GM23338 (cell line): ENCODE data around the gene KCNMB2. TPM values are rescaled to one million over a fixed set of nuclear protein-coding genes. Genes with fewer than 3 reads are reported as not detected.

ENCODE experiments used
- ATAC-seq: fragments of 200-7000 bp; cut with Tn5 transposase; 3 replicates; pipeline ENCODE4 v1.9.1; 2020
- DNase-seq: peaks from one replicate; pipeline ENCODE4 v3.0.0-alpha.2; 2015; ENCODE audit warnings: low spot score
- H2AFZ ChIP-seq: fragments of 200-600 bp; sonication (generic); 2 replicates; pipeline ENCODE4 v1.8.0; 2016; ENCODE audit warnings: antibody characterized with exemption, mild to moderate bottlenecking, moderate library complexity
- H3F3A ChIP-seq: fragments of 200-600 bp; sonication (generic); replicated peaks from 2 replicates; pipeline ENCODE4 v1.8.0; 2017; ENCODE audit warnings: antibody characterized with exemption, mixed run types, low read depth
- H3K27ac ChIP-seq: fragments of 200-600 bp; sonication (generic); 2 replicates; pipeline ENCODE4 v1.6.1; 2016; ENCODE audit warnings: low read depth
- H3K27me3 ChIP-seq: fragments of 200-600 bp; sonication (generic); 2 replicates; pipeline ENCODE4 v1.8.0; 2016; ENCODE audit warnings: mild to moderate bottlenecking, mixed run types, moderate library complexity; ENCODE audit not compliant: insufficient read depth
- H3K36me3 ChIP-seq: fragments of 200-600 bp; sonication (generic); 2 replicates; pipeline ENCODE4 v1.8.0; 2016; ENCODE audit warnings: mild to moderate bottlenecking; ENCODE audit not compliant: insufficient read depth
- H3K4me1 ChIP-seq: fragments of 200-600 bp; sonication (generic); 2 replicates; pipeline ENCODE4 v1.8.0; 2016; ENCODE audit warnings: mild to moderate bottlenecking, moderate library complexity; ENCODE audit not compliant: insufficient read depth
- H3K4me2 ChIP-seq: fragments of 200-600 bp; sonication (generic); 2 replicates; pipeline ENCODE4 v1.7.1; 2017; ENCODE audit warnings: mixed run types
- H3K4me3 ChIP-seq: fragments of 200-600 bp; sonication (generic); 2 replicates; pipeline ENCODE4 v1.6.1; 2016; ENCODE audit warnings: mixed run types
- H3K79me2 ChIP-seq: fragments of 200-600 bp; sonication (generic); replicated peaks from 2 replicates; pipeline ENCODE4 v1.8.0; 2017; ENCODE audit warnings: mild to moderate bottlenecking; ENCODE audit not compliant: insufficient read depth
- H3K9me2 ChIP-seq: fragments of 200-600 bp; sonication (generic); 2 replicates; pipeline ENCODE4 v1.8.0; 2017; ENCODE audit not compliant: insufficient read depth
- H4K20me1 ChIP-seq: fragments of 200-600 bp; sonication (generic); replicated peaks from 2 replicates; pipeline ENCODE4 v1.8.0; 2017; ENCODE audit warnings: mild to moderate bottlenecking; ENCODE audit not compliant: insufficient read depth
- H3K27ac Mint-ChIP-seq: 2 replicates; pipeline ENCODE4 v1.8.0; 2020; ENCODE audit warnings: inconsistent platforms, mild to moderate bottlenecking, moderate library complexity, mixed read lengths
- H3K27me3 Mint-ChIP-seq: 3 replicates; pipeline ENCODE4 v1.8.0; 2022; ENCODE audit warnings: low read depth, mild to moderate bottlenecking, moderate library complexity, mixed read lengths, inconsistent platforms; ENCODE audit not compliant: insufficient read depth, poor library complexity
- H3K36me3 Mint-ChIP-seq: 3 replicates; pipeline ENCODE4 v1.8.0; 2021; ENCODE audit warnings: low read depth, mild to moderate bottlenecking, inconsistent platforms, moderate library complexity, mixed read lengths
- H3K4me1 Mint-ChIP-seq: 3 replicates; pipeline ENCODE4 v1.8.0; 2020; ENCODE audit warnings: mild to moderate bottlenecking, inconsistent platforms, mixed read lengths
- H3K4me3 Mint-ChIP-seq: 3 replicates; pipeline ENCODE4 v1.8.0; 2021; ENCODE audit warnings: moderate library complexity, mild to moderate bottlenecking, inconsistent platforms, mixed read lengths
- H3K9me3 Mint-ChIP-seq: 3 replicates; pipeline ENCODE4 v1.8.0; 2020; ENCODE audit warnings: moderate library complexity, mild to moderate bottlenecking, inconsistent platforms, mixed read lengths
- EZH2 ChIP-seq: fragments of 200-600 bp; sonication (generic); IDR thresholded peaks from one replicate; pipeline ENCODE4 v1.8.0; 2017; ENCODE audit warnings: antibody characterized with exemption, mild to moderate bottlenecking, low read depth; ENCODE audit not compliant: unreplicated experiment
- EZH2phosphoT487 ChIP-seq: fragments of 200-600 bp; sonication (generic); IDR thresholded peaks from one replicate; pipeline ENCODE4 v1.8.1; 2018; ENCODE audit warnings: antibody characterized with exemption; ENCODE audit not compliant: unreplicated experiment
- POLR2AphosphoS5 ChIP-seq: IDR thresholded peaks from 2 replicates; pipeline ENCODE4 v1.6.1; 2016; ENCODE audit warnings: antibody characterized with exemption, low read depth
- STAT1 ChIP-seq: IDR thresholded peaks from one replicate; pipeline ENCODE4 v1.6.1; 2016; ENCODE audit warnings: antibody characterized with exemption; ENCODE audit not compliant: unreplicated experiment
- ZNF331 ChIP-seq: fragments of 250-450 bp; sonication (Bioruptor Pico); IDR thresholded peaks from 2 replicates; pipeline ENCODE4 v1.5.0; 2020; ENCODE audit warnings: low read depth, mild to moderate bottlenecking, moderate library complexity
- polyA plus RNA-seq: library from polyadenylated mRNA; unstranded; fragments of >200 nt; fragmentation: Nextera tagmentation; extraction: Ambion mirVana; gene quantifications from 2 replicates; pipeline ENCODE4 v1.2.1, GENCODE V29; 2016
- total RNA-seq: library from RNA; depleted of rRNA; stranded (reverse); fragments of >200 nt; shearing (Covaris generic); gene quantifications from 2 replicates; pipeline ENCODE4 v1.2.3, GENCODE V29; 2014
- TF ChIP-seq, protein P1 (sequence below): IDR thresholded peaks from one replicate; pipeline ENCODE4 v1.6.1; 2018; ENCODE audit warnings: antibody characterized with exemption; ENCODE audit not compliant: unreplicated experiment
- TF ChIP-seq, protein P2 (sequence below), 2 experiments: fragments of 200-600 bp in 1 of 2; sonication (generic) in 1 of 2; conservative IDR thresholded peaks; 2 replicates each; pipeline versions ENCODE4 v1.5.1 to v1.6.1; 2016 to 2017; ENCODE audit warnings: antibody characterized with exemption in 2 of 2, low read depth in 2 of 2, mild to moderate bottlenecking in 2 of 2, moderate library complexity in 1 of 2
- TF ChIP-seq, protein P3 (sequence below): IDR thresholded peaks from 2 replicates; pipeline ENCODE4 v1.6.1; 2016; ENCODE audit warnings: antibody characterized with exemption

The KCNMB2 gene
- total and polyA plus RNA-seq, 2 experiments from 2014 or later = 0.53 TPM; not detected in 1

DNA sequence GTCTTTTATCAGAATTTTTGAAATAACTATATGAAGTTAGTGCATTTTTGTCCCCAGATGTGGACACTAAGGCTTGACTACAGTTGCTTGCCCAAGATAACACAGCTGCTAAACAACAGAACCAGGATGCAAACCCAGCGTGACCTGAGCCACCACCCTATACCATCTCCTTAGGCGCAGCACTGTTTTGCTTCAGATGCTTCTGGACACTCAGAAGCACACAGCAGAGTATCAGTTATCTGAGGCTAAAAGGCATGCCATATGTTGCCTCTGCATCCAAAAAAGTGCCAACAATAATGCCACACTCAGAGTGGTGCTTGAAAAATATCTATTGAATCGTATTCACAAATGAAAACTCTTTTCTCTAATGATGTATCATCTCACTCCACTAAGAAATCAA, 24.5 kb downstream of the KCNMB2 start (continued):
- TF ChIP-seq, protein P1, sequence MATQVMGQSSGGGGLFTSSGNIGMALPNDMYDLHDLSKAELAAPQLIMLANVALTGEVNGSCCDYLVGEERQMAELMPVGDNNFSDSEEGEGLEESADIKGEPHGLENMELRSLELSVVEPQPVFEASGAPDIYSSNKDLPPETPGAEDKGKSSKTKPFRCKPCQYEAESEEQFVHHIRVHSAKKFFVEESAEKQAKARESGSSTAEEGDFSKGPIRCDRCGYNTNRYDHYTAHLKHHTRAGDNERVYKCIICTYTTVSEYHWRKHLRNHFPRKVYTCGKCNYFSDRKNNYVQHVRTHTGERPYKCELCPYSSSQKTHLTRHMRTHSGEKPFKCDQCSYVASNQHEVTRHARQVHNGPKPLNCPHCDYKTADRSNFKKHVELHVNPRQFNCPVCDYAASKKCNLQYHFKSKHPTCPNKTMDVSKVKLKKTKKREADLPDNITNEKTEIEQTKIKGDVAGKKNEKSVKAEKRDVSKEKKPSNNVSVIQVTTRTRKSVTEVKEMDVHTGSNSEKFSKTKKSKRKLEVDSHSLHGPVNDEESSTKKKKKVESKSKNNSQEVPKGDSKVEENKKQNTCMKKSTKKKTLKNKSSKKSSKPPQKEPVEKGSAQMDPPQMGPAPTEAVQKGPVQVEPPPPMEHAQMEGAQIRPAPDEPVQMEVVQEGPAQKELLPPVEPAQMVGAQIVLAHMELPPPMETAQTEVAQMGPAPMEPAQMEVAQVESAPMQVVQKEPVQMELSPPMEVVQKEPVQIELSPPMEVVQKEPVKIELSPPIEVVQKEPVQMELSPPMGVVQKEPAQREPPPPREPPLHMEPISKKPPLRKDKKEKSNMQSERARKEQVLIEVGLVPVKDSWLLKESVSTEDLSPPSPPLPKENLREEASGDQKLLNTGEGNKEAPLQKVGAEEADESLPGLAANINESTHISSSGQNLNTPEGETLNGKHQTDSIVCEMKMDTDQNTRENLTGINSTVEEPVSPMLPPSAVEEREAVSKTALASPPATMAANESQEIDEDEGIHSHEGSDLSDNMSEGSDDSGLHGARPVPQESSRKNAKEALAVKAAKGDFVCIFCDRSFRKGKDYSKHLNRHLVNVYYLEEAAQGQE = no peak
- TF ChIP-seq, protein P2, sequence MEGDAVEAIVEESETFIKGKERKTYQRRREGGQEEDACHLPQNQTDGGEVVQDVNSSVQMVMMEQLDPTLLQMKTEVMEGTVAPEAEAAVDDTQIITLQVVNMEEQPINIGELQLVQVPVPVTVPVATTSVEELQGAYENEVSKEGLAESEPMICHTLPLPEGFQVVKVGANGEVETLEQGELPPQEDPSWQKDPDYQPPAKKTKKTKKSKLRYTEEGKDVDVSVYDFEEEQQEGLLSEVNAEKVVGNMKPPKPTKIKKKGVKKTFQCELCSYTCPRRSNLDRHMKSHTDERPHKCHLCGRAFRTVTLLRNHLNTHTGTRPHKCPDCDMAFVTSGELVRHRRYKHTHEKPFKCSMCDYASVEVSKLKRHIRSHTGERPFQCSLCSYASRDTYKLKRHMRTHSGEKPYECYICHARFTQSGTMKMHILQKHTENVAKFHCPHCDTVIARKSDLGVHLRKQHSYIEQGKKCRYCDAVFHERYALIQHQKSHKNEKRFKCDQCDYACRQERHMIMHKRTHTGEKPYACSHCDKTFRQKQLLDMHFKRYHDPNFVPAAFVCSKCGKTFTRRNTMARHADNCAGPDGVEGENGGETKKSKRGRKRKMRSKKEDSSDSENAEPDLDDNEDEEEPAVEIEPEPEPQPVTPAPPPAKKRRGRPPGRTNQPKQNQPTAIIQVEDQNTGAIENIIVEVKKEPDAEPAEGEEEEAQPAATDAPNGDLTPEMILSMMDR (conservative IDR thresholded peaks at IDR 0.05; ENCODE audit: low read depth in 2 of 2) = no peak
- TF ChIP-seq EZH2phosphoT487 (no peak), ZNF331 (CRISPR knock-in tag) (no peak), STAT1 (no peak), POLR2AphosphoS5 (no peak), EZH2 (no peak)
- TF ChIP-seq, protein P3, sequence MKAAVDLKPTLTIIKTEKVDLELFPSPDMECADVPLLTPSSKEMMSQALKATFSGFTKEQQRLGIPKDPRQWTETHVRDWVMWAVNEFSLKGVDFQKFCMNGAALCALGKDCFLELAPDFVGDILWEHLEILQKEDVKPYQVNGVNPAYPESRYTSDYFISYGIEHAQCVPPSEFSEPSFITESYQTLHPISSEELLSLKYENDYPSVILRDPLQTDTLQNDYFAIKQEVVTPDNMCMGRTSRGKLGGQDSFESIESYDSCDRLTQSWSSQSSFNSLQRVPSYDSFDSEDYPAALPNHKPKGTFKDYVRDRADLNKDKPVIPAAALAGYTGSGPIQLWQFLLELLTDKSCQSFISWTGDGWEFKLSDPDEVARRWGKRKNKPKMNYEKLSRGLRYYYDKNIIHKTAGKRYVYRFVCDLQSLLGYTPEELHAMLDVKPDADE = no peak

DNA sequence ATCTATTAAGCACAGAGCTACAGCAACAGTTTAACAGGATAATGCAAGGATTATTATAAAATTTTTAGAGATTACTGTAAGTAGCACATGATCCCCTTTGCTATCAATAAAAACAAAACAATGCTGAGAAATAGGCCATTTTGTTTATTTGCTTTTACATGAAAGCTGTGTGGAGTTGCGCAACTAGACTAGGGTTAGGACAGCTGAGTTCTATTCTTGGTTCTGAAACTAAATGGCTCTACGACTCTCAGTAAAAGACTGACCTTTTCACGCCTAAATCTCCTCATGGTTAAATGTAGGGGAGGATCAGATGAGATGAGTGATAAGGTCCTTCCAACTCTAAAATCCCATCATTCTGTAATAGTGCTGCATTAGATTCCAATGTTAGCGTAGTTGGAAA, 25.0 kb downstream of the KCNMB2 start:
- no peak for DNase-seq
- Histone ChIP-seq H3K27me3 (no peaks in the 10 kb centered on the region), H3K27ac (no peak overlapping the region), H2AFZ (no peak overlapping the region), H3K9me2 (peaks cover 8% of the 10 kb centered on the region; the same call in 1 of the 2 replicates), H3K4me3 (no peak overlapping the region), H4K20me1 (no peaks in the 10 kb centered on the region), H3K4me2 (no peak overlapping the region), H3K36me3 (no peaks in the 10 kb centered on the region), H3F3A (no peaks in the 10 kb centered on the region), H3K4me1 (no peaks in the 10 kb centered on the region), H3K79me2 (no peaks in the 10 kb centered on the region)
- ATAC-seq = no peak
- H3K27me3 Mint-ChIP-seq = no peaks in the 10 kb centered on the region
- TF ChIP-seq, protein P2 (conservative IDR thresholded peaks at IDR 0.05; ENCODE audit: low read depth in 2 of 2) = no peak
- H3K4me1 Mint-ChIP-seq = no peaks in the 10 kb centered on the region
- no peak overlapping the region for H3K4me3 Mint-ChIP-seq
- H3K9me3 Mint-ChIP-seq = no peaks in the 10 kb centered on the region
- no peaks in the 10 kb centered on the region for H3K36me3 Mint-ChIP-seq
- H3K27ac Mint-ChIP-seq = no peak overlapping the region
